ENCODE results near the gene CTNNA2.

The CTNNA2 gene

DNA sequence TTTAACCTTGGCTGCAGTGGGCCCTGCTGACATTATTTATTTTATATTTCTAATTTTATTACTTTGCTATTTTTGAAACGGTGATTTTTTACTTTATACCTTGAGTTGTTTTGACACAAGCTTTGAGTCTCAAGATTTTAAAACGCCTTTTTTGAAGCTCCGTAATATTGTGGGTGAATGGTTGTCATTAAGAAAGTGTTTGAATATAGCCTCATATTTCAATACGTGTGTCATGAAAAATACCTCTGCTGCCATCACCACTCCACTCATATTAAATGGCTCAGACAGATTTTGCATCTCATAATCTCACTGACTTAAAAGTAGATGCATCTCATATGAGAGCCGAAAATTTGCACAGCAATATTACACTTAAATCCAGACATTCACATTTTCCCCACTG lies 106.6 kb downstream of the CTNNA2 start:
- no peak for DNase-seq

DNA sequence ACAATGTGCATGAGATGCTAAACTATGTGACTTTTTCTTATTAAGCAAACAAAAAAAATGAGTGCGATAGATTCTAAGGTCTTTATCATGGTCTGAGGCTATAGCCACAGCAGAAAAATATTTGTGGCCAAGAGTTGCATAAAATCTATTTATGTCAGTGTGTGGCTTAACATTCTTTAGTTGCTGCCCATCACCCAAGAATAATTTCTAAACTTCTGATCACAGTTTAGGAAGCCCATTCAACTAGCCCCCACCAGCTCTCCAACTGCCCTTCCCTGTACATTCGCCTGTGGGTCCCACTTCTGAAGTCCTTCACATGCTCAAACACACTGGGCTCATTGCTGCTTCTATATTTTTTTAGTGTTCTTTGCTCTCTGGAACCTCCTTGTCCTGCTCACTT lies 107.1 kb downstream of the CTNNA2 start:
- no peak for DNase-seq

DNA sequence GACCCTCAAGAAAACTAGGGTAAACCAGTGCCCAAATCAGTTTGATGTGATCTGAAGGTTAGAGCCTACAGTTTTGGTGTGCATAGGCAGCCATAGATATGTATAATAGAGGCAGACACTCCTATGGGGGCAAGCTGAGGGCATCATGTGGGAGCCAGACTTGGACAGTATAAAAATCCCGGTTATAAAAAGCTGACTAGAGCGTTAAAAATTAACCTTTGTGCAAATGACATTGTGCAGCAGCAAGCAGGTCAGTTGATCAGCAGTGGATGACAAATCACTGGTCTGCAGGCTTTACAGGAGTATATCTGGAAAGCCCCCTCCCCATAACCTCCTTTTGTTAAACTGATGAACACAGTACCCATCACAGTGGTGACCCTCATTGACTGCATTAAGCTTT lies 107.8 kb downstream of the CTNNA2 start:
- DNase-seq = no peak

DNA sequence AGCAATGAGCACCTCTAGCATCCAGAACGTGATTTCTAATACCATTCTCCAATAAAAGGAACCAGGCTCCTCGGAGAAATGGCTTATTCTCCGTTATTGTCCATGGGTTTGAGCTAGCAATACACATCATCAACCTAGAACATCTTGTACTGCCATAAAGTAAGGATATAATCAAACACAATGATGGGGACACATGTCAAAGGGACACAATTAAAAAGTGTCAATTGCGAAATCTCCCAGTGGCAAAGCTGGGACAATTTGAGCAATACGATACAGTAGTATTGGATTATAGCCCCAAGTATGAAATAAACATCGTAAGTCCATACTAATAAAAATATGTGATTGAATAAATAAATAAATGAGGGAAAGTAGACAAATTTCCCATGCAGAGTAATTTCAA lies 108.4 kb downstream of the CTNNA2 start:
- no peak for DNase-seq

DNA sequence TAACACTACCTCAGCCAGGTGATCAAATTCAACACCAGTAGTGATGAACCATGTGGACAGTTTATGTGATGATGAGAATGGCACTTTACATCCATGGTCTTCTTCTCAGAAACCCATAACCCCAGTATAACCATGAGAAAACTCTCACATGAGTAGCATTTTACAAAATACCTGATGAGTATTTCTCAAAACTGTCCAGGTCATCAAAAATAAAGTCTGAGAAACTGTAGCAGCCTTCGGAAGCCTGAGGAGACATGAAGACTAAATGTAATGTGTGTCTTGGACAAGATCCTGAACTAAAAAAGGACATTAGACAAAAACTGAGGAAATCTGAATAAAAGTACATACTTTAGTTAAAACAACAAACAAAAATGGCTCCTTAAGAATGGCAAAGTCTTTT lies 108.9 kb downstream of the CTNNA2 start:
- no peak for DNase-seq

DNA sequence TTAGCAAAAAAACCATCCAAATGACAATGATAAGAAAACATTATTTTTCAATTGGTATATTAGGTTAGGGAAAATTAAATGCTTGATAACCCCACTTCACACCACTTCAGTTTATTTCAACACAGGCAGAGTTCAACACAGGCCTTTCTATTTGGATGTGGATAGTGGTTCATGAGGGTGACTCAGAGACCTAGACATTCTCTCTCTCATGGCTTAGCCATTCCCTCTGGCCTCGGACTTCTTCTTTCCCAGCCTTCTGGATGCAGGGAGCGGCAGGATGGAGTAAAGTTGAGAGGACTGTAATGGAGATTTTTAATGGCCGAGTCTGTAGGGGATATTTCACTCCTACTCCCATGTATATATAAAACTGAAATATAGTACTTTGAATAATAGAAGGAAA lies 109.7 kb downstream of the CTNNA2 start:
- no peak for DNase-seq

DNA sequence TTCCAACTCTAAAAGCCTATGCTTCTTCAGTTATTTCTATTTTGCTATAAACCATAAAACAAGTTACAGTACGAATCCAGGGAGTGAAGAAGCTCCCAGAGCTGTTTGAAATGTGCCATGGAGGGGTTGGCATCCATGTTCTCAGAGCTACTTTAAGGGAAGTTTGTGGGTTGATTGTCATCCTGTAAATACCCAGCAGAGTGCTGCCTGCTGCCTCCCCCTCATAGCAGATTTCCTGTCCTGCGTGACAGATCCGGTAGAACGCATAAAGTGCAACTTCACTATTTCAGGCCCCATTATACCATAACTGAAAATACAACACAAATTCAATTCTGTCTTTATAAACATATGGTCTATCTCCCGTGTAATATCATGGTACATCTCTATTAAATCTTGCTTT lies 114.4 kb downstream of the CTNNA2 start:
- no peak for DNase-seq

DNA sequence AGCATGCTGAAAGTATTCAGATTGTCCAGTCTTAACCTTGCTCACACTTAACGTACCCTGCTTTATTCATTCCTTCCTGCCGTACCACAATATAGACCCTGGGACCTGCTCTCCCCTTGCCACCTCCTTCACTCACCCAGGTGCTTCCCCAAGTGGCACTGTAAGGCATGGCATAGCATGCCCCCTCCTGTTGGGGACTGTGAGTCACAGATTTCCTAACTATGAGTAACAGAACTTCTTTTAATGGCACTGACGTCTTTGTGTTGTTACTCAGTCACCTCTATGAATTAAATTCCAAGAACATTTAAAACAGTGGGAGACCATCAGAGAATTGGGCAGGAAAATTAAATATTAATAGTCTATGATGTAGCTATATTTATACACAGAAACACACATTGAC lies 117.2 kb downstream of the CTNNA2 start:
- DNase-seq = no peak

DNA sequence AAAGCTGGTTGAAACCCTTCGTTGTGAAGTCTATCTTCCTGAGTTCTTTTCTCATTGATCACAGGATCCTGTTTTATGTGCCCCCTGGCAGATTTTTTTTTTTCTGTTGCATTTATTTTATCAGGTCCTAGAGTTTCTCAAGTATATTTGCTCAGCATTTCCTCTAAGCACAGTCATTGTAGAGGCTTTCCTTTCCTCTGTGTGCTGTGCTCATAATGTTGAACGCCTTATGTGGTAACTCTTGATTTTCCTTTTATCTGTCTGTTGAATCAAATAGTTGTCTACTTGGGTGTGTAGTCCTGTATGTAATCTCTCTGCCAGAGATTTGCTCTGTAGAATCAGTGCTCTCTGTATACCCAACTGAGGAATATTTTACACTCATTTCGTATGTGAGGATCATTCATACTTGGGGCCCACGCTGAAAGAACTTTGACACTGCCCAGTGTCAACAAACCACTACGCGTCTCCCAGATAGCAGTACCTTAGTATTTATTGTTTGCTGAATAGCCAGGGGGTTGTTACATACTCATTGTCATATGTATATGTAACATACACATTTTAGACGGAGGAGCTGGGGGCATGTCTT lies 118.2 kb downstream of the CTNNA2 start:
- no peak for DNase-seq

DNA sequence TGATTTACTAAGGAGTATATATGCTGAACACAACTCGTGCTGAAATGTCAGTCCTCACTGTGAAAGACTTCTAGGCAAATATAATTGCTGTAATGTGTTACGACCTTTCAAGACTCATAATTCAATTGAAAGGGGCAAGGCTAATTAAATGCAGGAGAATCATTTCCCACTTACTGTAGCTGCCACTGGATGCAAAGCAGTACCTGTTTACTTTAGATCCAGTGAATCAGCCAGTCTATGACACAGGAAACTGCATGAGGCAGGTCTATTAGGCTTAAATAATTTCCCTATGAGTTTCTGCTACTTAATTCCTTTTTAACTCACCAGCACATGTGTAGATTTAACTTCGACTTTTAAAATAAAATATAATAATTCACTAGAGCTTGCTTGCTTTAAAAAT lies 125.6 kb downstream of the CTNNA2 start:
- DNase-seq = no peak

DNA sequence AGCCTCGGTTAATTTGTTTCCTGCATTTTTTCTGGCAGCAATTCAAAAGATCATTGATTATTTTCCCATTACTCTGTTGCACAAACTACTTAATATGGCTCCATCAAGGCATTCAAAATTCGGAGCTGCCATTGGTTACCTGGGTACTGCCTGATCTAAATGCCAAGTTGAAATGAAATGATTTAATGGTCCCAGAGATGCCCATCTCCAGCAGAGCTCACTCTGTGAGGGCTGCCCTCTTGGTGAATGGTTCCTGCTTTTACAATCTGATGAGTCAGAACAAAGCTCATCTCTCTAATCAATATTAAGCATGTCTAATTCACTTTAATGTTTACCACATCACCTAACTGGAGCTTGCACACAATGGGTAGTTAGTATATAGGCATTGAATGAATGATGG lies 126.1 kb downstream of the CTNNA2 start:
- no peak for DNase-seq

DNA sequence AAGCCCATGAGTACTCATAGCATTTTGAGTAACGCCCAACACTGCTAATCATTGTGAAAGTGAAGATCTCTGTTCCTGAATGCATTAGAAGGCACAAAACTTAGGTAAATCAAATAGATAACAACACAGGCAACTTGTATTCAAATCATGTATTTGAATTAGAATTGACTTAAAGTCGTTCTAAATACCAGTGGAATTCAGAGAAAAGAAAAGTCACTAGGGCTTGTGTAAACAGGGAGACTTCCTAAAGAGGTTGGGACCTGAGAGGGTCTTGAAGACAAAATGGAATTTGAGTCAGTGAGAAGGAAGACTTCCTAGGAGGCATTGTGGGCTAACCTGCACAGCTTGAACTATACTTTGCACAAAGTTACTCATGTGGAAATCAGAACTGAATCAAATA lies 127.2 kb downstream of the CTNNA2 start:
- DNase-seq = no peak

DNA sequence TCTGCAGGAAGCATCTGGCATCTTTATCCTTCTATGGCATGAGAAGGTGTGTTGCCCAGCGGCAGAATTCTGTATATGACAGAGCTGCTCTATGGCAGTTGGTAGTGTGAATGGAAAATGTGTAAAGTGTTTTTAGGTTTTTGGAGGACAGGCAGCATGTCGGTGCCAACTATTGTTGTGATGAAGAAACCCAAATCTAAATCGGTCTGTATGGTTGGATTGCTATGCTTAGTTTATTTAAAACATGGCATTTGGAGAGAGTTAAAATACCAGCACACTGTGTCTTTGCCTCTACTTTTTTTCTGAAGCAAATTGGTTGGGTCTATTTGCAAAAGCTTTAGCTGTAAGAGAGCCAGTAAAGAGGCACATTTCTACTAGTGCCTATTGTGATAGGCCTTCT lies 136.7 kb downstream of the CTNNA2 start:
- DNase-seq = no peak

DNA sequence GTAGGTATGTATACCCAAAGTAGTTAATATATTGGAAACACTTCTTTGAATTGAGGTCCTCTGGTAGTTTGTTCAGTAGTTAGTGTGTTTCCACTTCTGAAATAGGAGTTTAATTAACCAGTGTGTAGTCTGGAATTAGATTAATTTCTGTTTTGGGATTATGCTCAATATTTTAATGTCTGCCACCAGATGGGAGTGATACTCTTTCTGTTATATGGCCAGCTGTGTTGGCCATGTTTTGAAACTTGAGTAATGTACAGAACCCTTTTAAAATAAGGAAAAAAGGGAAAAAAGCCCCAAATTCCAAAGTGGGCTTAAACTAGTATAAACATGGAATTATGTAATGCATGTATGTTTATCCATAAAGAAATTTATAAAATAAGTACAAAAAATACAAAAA lies 147.7 kb downstream of the CTNNA2 start:
- DNase-seq = no peak

DNA sequence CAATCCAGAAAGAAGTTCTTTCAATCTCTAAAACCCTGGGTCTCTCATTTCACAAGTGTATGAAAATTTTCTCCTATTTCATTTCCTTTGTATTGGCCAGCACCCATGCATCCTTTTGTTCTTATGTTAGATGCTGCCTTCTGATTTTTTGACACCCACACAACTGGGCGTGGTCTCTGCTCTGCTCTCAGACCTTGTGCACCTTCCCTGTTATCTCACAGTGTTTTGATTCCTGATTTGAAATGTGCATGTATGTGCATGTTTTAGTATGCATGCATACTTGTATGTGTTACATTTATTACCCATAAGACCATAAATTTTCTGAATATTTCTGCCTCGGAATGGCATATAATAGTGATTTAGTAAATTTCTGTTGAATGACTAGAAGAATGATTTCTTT lies 152.2 kb downstream of the CTNNA2 start:
- no peak for DNase-seq

DNA sequence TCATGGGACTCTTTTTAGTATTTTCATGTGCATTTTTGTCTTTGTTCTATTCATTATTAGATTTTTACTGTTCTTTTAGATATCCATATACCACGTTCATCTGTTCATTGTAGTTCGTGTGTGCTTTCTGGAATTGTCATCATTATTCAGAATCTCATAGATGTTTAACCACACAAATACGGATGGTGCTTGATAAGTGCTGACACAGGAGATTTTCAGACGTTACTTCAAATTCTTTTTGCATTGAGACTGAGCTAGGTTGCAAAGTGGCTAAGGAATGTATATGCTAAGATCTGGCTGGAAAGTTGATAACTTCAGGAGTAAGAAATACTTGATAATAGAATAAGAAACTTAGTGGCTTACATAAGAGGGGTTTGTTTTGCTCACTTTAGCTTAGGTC lies 153.6 kb downstream of the CTNNA2 start:
- DNase-seq = no peak

DNA sequence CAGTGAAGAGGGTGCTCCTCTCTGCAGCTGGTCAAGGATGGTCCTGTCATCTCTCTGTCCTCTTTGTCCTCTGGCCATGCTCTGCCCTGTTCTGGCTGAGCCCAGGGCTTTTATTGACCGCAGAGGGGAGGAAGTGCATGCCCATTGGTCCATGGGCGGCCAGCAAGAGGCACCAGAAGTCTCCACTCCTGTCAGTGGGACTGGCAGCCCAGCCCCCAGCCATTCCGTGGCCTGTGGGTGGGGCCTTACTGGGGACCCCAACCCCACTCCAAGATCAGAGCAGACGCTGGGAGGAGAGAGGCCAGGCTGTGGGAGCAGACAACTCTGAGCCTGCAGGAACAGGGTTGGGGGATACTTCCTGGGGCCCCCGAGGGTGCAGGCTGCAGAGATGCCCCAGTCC lies 156.9 kb downstream of the CTNNA2 start:
- DNase-seq = no peak

DNA sequence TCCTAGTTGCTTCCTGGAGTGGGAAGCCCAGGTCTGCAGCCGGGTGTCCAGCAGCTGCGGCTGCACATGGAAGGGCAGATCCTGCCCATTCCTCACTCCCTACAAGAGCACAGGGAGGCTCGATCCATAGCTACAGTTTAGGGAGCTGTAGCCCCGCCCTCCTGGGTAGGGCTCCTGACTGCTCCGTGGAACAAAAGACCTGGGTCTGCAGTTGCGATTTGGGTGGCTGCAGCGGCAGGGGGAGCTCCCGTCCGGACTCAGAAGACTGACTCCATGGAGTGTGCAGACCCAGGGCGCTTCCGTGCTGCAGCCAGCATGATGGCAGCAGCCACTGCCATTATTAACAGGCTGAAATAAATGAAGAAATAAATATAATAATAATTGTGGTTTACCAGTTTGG lies 157.3 kb downstream of the CTNNA2 start:
- no peak for DNase-seq

DNA sequence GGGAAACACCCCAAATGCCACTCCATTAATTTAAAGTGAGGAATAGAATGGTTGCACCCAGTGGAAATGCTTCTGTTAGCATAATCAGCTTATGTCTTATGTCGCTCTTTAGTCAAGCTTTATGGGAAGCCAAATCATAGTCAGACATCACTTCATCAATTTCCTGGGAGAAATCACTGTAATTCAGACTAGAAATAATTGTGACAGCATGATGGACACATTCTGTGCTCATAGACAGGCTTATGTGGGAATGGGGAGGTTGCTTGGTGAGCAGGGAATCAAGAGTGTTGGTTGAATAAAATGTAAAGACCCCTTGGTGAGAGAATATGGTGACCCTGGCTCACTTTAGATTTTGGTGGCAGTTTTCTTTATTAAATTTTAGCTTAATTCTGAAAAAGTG lies 174.0 kb downstream of the CTNNA2 start:
- no peak for DNase-seq

DNA sequence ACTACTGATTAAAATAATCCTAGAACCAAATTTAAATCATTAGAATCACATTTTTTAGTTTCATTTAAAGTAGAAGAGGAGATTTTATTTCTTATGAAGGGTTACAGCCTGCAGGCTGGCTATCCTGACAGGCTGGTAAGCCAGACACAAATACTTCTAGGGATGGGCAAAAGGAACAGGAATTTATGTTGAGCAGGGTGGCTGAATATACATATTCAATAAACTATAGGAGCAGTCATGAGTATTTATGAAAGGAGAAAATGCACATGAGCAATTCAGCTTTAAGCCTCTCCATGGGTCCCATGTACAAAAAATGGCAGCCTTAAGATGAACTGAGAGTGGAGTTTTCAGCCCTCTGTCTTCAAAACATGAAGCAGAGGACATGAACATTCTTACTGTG lies 182.4 kb downstream of the CTNNA2 start:
- DNase-seq = no peak

DNA sequence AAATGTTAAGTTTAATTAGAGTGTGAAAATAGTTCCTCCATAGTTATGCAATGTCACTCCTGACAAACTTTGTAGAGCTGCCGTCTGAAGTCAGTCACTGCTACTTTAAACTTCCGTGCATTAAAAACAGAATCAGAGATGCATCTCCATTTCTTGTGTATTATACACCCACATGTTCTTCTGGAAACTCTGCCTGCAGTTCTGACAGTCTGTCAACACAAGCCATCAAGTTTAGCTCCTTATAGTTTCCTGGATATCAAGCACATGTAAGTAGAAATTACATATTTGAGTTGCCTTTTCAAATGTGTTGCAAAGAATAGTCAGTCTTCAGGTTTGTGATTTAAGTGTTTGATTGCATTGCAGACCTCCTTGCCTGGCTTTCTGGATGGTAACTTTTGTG lies 184.3 kb downstream of the CTNNA2 start:
- no peak for DNase-seq

DNA sequence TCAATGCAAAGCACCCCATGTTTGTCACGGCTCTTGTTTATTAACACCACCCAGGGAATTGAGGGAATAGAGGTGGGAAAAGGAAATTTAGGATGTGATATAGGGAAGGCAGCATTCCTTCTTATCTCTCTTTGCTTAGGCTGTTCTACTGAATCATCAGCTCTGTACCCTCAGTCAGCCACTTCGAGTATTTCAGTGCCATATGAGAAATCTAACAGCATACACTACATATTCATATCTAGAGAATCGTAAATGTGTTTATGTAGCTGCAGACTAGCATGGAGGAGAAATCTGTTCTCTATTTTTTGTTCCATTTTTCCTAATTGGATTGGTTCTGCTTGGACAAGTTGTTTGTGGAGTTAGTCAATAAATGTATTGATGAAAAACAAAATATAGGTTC lies 187.8 kb downstream of the CTNNA2 start:
- no peak for DNase-seq

DNA sequence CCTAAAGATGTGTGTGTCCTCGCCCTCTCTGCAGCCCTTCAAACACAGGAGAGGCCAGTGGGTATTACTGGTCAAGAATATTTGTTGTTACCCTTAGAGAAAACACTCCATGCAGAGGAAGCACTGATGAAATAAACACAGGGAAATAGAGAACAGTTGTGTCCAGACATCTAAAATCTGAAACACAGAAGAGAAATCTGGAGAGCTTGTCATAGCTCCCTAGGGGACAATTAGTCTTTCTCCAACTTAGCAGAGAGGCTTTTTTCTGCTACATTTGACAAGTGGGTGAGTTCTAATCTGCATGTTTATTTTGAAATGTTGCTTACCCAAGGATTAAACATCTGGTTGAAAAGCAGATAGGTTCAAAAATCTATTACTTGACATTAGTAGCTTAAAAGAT lies 190.1 kb downstream of the CTNNA2 start:
- DNase-seq = no peak

DNA sequence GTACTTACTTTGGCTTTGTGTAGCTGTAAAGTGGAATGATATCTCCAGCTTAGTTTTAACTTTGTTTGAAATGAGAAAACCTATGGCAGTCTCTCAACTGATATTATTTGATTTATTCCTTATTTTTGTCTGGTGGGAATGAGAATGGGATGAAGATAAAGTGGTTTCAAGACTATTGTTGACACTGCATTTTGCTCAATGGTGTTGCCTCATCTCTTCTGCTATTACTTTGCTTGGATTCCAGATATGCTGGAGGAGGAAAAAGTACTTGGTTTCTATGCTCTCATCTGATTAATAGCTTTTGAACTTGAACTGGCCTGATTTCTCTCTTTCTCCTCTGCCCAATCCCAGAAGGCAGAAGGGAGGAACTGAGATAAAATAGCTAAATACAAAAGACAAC lies 198.2 kb downstream of the CTNNA2 start:
- no peak for DNase-seq

DNA sequence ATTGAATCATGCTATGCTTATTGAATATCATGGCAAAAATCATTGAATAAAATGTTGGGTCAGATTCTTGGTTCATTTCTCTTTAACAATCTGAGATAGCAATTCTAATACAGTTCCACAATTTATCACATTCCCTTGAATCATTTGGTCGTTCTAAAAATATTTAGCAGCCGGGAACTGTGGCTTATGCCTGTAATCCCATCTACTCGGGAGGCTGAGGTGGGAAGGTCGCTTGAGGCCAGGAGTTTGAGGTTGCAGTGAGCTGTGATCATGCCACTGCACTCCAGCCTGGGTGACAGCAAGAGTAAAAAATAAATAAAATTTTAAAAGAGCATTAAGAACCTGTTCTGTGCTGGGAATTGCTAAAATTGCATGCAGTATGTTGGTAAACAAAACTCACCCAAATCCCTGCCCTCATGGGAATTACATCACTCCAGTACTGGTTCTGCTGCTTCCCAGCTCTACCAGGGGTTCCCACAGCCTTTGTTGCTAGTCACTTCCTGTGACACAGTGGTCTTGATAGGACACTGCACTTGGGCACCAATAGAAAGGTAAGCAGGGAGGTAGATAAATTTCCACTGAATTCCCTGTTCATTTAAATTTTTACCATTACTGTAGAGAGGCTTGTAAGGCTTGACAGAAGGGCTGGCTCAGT lies 200.4 kb downstream of the CTNNA2 start:
- DNase-seq = no peak

DNA sequence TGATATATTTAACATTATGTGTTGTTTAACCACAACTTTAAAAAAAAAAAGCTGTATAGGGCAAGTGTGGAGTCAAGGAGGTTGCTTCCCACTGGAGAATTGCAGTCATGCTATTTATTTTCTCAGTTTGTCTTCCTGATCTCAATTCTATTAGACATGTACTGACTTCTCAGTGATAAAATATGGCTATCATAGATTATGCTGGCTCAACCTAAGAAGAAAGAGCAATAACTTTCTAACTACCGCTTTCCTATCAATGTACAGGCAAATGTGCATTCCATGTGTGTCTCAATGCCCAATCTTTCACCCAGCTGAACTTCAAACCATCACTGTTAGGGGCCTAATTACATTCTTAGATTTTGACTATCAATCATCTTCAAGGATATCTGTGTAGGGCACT lies 201.4 kb downstream of the CTNNA2 start:
- DNase-seq = no peak

Measured in activated CD8-positive, alpha-beta memory T cell treated with anti-CD3 and anti-CD28 coated beads, Interleukin-2, amount 50 U/mL, for 4 hours (primary cell).